ENCODE measurements around the gene PHF24. TPM values are rescaled to one million over a fixed set of nuclear protein-coding genes. Genes with fewer than 3 reads are reported as not detected.

The PHF24 gene
- total RNA-seq, 1 experiment from 2014 or later: 0.47 TPM

GRCh38 chr9:35027374-35027773 is 69.3 kb downstream of the PHF24 start:
- DNase-seq (ENCODE audit: low read depth, low spot score) (no peak), ATAC-seq (no peak)
- CTCF ChIA-PET: interaction anchor here (0.9 kb wide), 1 partner anchor 42 kb away, joined by 4 read pairs; no protein-coding TSS in a partner anchor
- Histone ChIP-seq H4K20me1 (ENCODE audit: insufficient read depth) (no peaks in the 10 kb centered on the region), H3K27me3 (ENCODE audit: insufficient read depth, low read length) (no peaks in the 10 kb centered on the region), H3K4me2 (ENCODE audit: low read length) (no peak overlapping the region), H3K9me3 (ENCODE audit: control insufficient read depth in 1 of 2, insufficient read depth in 1 of 2, low read depth in 1 of 2, low read length in 2 of 2) (no peaks in the 10 kb centered on the region), H3K4me3 (replicated peaks in 1 of 2; ENCODE audit: low read depth in 1 of 2, low read length in 2 of 2) (no peak overlapping the region), H3K36me3 (ENCODE audit: control insufficient read depth in 1 of 2, insufficient read depth in 2 of 2, low read length in 2 of 2) (no peaks in the 10 kb centered on the region), H3K79me2 (ENCODE audit: insufficient read depth, low read length) (no peaks in the 10 kb centered on the region), H2AFZ (ENCODE audit: low read depth, low read length, poor library complexity, severe bottlenecking) (no peak overlapping the region), H3K9me2 (ENCODE audit: insufficient read depth) (no peaks in the 10 kb centered on the region), H3K9ac (ENCODE audit: low read length) (no peak overlapping the region), H3K27ac (ENCODE audit: low read depth, low read length) (no peak overlapping the region), H3K4me1 (ENCODE audit: control insufficient read depth in 1 of 2, insufficient read depth in 2 of 2, low read length in 2 of 2) (peaks cover 4 to 23% of the 10 kb centered on the region in 2 experiments; a peak in 2 of 4 replicates)
- intact Hi-C loops (cut with micrococcal nuclease): no loop called here
- RAD21 ChIA-PET (ENCODE audit: low non-redundant PET in 1 of 2, low total read pairs in 2 of 2, uncharacterized antibody in 2 of 2, unreplicated experiment in 2 of 2): no interaction called here
- POLR2A ChIA-PET: no interaction called here
- BruUV-seq (replicated peaks): no TSS peak
- TF ChIP-seq, protein P1, sequence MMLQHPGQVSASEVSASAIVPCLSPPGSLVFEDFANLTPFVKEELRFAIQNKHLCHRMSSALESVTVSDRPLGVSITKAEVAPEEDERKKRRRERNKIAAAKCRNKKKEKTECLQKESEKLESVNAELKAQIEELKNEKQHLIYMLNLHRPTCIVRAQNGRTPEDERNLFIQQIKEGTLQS (IDR thresholded peaks at IDR 0.05): no peak
- TF ChIP-seq, protein P2, sequence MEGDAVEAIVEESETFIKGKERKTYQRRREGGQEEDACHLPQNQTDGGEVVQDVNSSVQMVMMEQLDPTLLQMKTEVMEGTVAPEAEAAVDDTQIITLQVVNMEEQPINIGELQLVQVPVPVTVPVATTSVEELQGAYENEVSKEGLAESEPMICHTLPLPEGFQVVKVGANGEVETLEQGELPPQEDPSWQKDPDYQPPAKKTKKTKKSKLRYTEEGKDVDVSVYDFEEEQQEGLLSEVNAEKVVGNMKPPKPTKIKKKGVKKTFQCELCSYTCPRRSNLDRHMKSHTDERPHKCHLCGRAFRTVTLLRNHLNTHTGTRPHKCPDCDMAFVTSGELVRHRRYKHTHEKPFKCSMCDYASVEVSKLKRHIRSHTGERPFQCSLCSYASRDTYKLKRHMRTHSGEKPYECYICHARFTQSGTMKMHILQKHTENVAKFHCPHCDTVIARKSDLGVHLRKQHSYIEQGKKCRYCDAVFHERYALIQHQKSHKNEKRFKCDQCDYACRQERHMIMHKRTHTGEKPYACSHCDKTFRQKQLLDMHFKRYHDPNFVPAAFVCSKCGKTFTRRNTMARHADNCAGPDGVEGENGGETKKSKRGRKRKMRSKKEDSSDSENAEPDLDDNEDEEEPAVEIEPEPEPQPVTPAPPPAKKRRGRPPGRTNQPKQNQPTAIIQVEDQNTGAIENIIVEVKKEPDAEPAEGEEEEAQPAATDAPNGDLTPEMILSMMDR (IDR thresholded peaks at IDR 0.05 in 2 of 3, conservative IDR thresholded peaks at IDR 0.05 in 1 of 3; ENCODE audit: borderline replicate concordance in 1 of 3, insufficient read depth in 1 of 3, low read depth in 2 of 3, low read length in 2 of 3): no peak
- TF ChIP-seq FOSL1 (IDR thresholded peaks at IDR 0.05; ENCODE audit: low read depth) (no peak), EZH2 (IDR thresholded peaks at IDR 0.05) (no peak), SP1 (IDR thresholded peaks at IDR 0.05; ENCODE audit: low read depth) (no peak), TCF7L2 (IDR thresholded peaks at IDR 0.05; ENCODE audit: borderline replicate concordance, extremely low read depth, insufficient read depth, insufficient read length) (no peak)

DNA sequence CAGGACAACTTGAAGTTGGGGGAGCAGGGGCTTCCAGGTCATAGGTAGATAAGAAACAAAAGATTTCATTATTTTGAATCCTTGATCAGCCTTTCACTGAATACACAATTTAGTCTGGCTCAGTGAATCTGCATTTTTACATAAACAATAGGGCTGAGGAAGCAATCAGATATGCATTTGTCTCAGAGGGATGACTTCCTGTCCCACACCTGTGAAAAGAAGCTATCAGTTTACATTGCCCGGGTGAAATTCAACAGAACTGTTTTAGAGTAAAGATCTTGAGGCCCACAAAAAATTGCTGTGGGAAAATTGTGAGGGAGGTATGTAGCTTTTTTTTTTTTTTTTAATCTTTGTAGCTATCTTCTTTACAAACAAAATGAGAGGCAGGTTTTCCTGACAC is 69.8 kb downstream of the PHF24 start:
- intact Hi-C loops (cut with micrococcal nuclease): no loop called here
- H3K4me1 ChIP-seq (ENCODE audit: control insufficient read depth in 1 of 2, insufficient read depth in 2 of 2, low read length in 2 of 2): peaks cover 4 to 23% of the 10 kb centered on the region in 2 experiments; a peak in 2 of 4 replicates
- no peak overlapping the region for H3K9ac ChIP-seq (ENCODE audit: low read length)
- no peak overlapping the region for H3K27ac ChIP-seq (ENCODE audit: low read depth, low read length)
- no peak overlapping the region for H3K4me3 ChIP-seq (replicated peaks in 1 of 2; ENCODE audit: low read depth in 1 of 2, low read length in 2 of 2)
- H4K20me1 ChIP-seq (ENCODE audit: insufficient read depth): no peaks in the 10 kb centered on the region
- no TSS peak for BruUV-seq (replicated peaks)
- H3K9me3 ChIP-seq (ENCODE audit: control insufficient read depth in 1 of 2, insufficient read depth in 1 of 2, low read depth in 1 of 2, low read length in 2 of 2): no peaks in the 10 kb centered on the region
- no peaks in the 10 kb centered on the region for H3K27me3 ChIP-seq (ENCODE audit: insufficient read depth, low read length)
- DNase-seq (ENCODE audit: low read depth, low spot score): no peak
- H3K36me3 ChIP-seq (ENCODE audit: control insufficient read depth in 1 of 2, insufficient read depth in 2 of 2, low read length in 2 of 2): no peaks in the 10 kb centered on the region
- no peak overlapping the region for H3K4me2 ChIP-seq (ENCODE audit: low read length)
- POLR2A ChIA-PET: no interaction called here
- no peak for ATAC-seq
- H2AFZ ChIP-seq (ENCODE audit: low read depth, low read length, poor library complexity, severe bottlenecking): no peak overlapping the region
- H3K79me2 ChIP-seq (ENCODE audit: insufficient read depth, low read length): no peaks in the 10 kb centered on the region
- TF ChIP-seq ZFX (IDR thresholded peaks at IDR 0.05): no peak
- TF ChIP-seq EGR1 (IDR thresholded peaks at IDR 0.05; ENCODE audit: low read depth): no peak
- TF ChIP-seq CEBPB (IDR thresholded peaks at IDR 0.05; ENCODE audit: low read depth): no peak
- TF ChIP-seq EZH2phosphoT487 (IDR thresholded peaks at IDR 0.05; ENCODE audit: borderline replicate concordance): no peak
- no peak for TF ChIP-seq SP1 (IDR thresholded peaks at IDR 0.05; ENCODE audit: low read depth)
- TF ChIP-seq, protein P2 (IDR thresholded peaks at IDR 0.05 in 2 of 3, conservative IDR thresholded peaks at IDR 0.05 in 1 of 3; ENCODE audit: borderline replicate concordance in 1 of 3, insufficient read depth in 1 of 3, low read depth in 2 of 3, low read length in 2 of 3): no peak
- TF ChIP-seq YY1 (IDR thresholded peaks at IDR 0.05; ENCODE audit: extremely low read depth, insufficient replicate concordance, low read depth, low read length): no peak
- no peak for TF ChIP-seq TCF7L2 (IDR thresholded peaks at IDR 0.05; ENCODE audit: borderline replicate concordance, extremely low read depth, insufficient read depth, insufficient read length)
- TF ChIP-seq POLR2AphosphoS5 (IDR thresholded peaks at IDR 0.05; ENCODE audit: low read depth, low read length): no peak
- TF ChIP-seq, protein P3, sequence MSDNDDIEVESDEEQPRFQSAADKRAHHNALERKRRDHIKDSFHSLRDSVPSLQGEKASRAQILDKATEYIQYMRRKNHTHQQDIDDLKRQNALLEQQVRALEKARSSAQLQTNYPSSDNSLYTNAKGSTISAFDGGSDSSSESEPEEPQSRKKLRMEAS (IDR thresholded peaks at IDR 0.05): no peak
- TF ChIP-seq JUND (IDR thresholded peaks at IDR 0.05): no peak
- CTCF ChIA-PET: no interaction called here
- RAD21 ChIA-PET (ENCODE audit: low non-redundant PET in 1 of 2, low total read pairs in 2 of 2, uncharacterized antibody in 2 of 2, unreplicated experiment in 2 of 2): no interaction called here
- H3K9me2 ChIP-seq (ENCODE audit: insufficient read depth): no peaks in the 10 kb centered on the region
